Caco-2 (cell line): ENCODE results near the gene YTHDC1. TPM values are rescaled to one million over a fixed set of nuclear protein-coding genes. Genes with fewer than 3 reads are reported as not detected.

Source experiments
- BruUV-seq: library from RNA; stranded (reverse); fragments of 400-500 nt; replicated peaks from 2 replicates; lab custom pipeline; 2021; lab: Mats Ljungman, UMichigan
- CTCF ChIA-PET: fragments of 300-600 bp; sonication (Branson Sonifier 250); formaldehyde crosslinking; loops from one replicate; lab custom pipeline; 2022; ENCODE audit warnings: antibody characterized with exemption; lab: Charles Lee
- POLR2A ChIA-PET: fragments of 300-600 bp; sonication (Branson Sonifier 250); formaldehyde crosslinking; loops from one replicate; lab custom pipeline; 2022; ENCODE audit warnings: antibody characterized with exemption; lab: Charles Lee
- DNase-seq, 2 experiments: peaks; one replicate each; pipeline versions ENCODE4 v3.0.0 to v3.0.0-alpha.2; 2020 to 2022
- H3K27me3 ChIP-seq: replicated peaks from 2 replicates; pipeline ENCODE4 v1.6.0; 2011; ENCODE audit warnings: low read length; ENCODE audit not compliant: control insufficient read depth, insufficient read depth
- H3K36me3 ChIP-seq: 2 replicates; pipeline ENCODE4 v1.5.1; 2011; ENCODE audit warnings: low read length; ENCODE audit not compliant: control insufficient read depth, insufficient read depth
- H3K4me1 ChIP-seq: fragments of 250-450 bp; sonication (Bioruptor Pico); 2 replicates; pipeline ENCODE4 v1.5.1; 2020; ENCODE audit warnings: mild to moderate bottlenecking
- H3K4me3 ChIP-seq: 2 replicates; pipeline ENCODE4 v1.5.1; 2011; ENCODE audit warnings: low read depth, mild to moderate bottlenecking, control low read depth, low read length
- H3K9me3 ChIP-seq: fragments of 250-450 bp; sonication (Bioruptor Pico); 2 replicates; pipeline ENCODE4 v1.5.1; 2020; ENCODE audit warnings: mild to moderate bottlenecking, moderate library complexity
- H3K27ac Mint-ChIP-seq: one replicate; pipeline ENCODE4 v1.8.0; 2022; ENCODE audit warnings: mixed read lengths; ENCODE audit not compliant: unreplicated experiment
- H3K27me3 Mint-ChIP-seq: one replicate; pipeline ENCODE4 v1.8.0; 2022; ENCODE audit warnings: mixed read lengths; ENCODE audit not compliant: insufficient read depth, unreplicated experiment
- H3K36me3 Mint-ChIP-seq: one replicate; pipeline ENCODE4 v1.8.0; 2022; ENCODE audit warnings: mild to moderate bottlenecking, mixed read lengths; ENCODE audit not compliant: insufficient read depth, unreplicated experiment
- H3K4me1 Mint-ChIP-seq: one replicate; pipeline ENCODE4 v1.8.0; 2022; ENCODE audit warnings: low read depth, mixed read lengths; ENCODE audit not compliant: unreplicated experiment
- H3K4me3 Mint-ChIP-seq: one replicate; pipeline ENCODE4 v1.8.0; 2022; ENCODE audit warnings: mild to moderate bottlenecking, moderate library complexity, mixed read lengths; ENCODE audit not compliant: unreplicated experiment
- H3K9me3 Mint-ChIP-seq: one replicate; pipeline ENCODE4 v1.8.0; 2022; ENCODE audit warnings: mixed read lengths; ENCODE audit not compliant: unreplicated experiment
- intact Hi-C: fragments of 100-400 bp; cut with micrococcal nuclease; formaldehyde crosslinking; loops from one replicate; pipeline ENCODE4 v1.10.0; 2022; ENCODE audit not compliant: unreplicated experiment
- total RNA-seq: library from RNA; stranded (reverse); gene quantifications from 2 replicates; pipeline ENCODE4 v1.2.3, GENCODE V29; 2022
- TF ChIP-seq, protein P1 (sequence below), 2 experiments: fragments of 200-600 bp in 1 of 2; IDR thresholded peaks; 1 replicate in 1 of 2; 2 replicates in 1 of 2; pipeline versions ENCODE4 v1.5.1 to v1.8.0; 2011 to 2022; ENCODE audit warnings: antibody characterized with exemption in 1 of 2, control low read depth in 1 of 2, inconsistent platforms in 1 of 2, low read depth in 1 of 2, low read length in 1 of 2, mild to moderate bottlenecking in 1 of 2, moderate library complexity in 1 of 2; ENCODE audit not compliant: insufficient read depth in 1 of 2, severe bottlenecking in 1 of 2, unreplicated experiment in 1 of 2

The YTHDC1 gene
- total RNA-seq, 1 experiment from 2014 or later, result 101 TPM

DNA sequence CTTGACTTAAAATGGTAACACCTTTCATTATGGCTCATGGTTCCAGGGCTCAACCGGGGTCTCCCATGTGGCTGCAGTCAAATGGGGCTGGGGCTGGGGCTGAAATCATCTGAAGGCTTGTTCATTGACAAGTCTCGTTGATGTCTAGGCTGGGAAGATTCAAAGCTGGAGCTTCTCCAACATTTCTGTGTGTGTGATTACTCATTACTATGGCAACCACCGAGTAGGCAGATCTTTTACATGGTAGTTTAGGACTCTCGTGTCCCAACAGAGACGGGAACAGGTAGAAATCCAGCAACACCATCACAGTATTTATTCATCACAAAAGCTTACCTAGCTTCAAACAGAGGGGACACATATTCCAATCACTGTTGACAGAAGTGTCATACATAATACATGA is 7.8 kb downstream of the YTHDC1 start:
- H3K4me1 Mint-ChIP-seq, result peaks cover 20% of the 10 kb centered on the region
- no peak for DNase-seq
- H3K27ac Mint-ChIP-seq, result no peak overlapping the region
- intact Hi-C loops, result loop anchor here (5.0 kb wide), 1 partner anchor 35 kb away; no protein-coding TSS in a partner anchor
- no TSS peak for BruUV-seq
- Histone ChIP-seq H3K4me1 (peaks cover 33% of the 10 kb centered on the region), H3K27me3 (no peaks in the 10 kb centered on the region), H3K4me3 (no peak overlapping the region), H3K9me3 (no peaks in the 10 kb centered on the region), H3K36me3 (no peaks in the 10 kb centered on the region; the same call in 1 of the 2 replicates)
- POLR2A ChIA-PET, result no interaction called here
- no peaks in the 10 kb centered on the region for H3K27me3 Mint-ChIP-seq
- H3K36me3 Mint-ChIP-seq, result peaks cover 15% of the 10 kb centered on the region
- TF ChIP-seq, protein P1, sequence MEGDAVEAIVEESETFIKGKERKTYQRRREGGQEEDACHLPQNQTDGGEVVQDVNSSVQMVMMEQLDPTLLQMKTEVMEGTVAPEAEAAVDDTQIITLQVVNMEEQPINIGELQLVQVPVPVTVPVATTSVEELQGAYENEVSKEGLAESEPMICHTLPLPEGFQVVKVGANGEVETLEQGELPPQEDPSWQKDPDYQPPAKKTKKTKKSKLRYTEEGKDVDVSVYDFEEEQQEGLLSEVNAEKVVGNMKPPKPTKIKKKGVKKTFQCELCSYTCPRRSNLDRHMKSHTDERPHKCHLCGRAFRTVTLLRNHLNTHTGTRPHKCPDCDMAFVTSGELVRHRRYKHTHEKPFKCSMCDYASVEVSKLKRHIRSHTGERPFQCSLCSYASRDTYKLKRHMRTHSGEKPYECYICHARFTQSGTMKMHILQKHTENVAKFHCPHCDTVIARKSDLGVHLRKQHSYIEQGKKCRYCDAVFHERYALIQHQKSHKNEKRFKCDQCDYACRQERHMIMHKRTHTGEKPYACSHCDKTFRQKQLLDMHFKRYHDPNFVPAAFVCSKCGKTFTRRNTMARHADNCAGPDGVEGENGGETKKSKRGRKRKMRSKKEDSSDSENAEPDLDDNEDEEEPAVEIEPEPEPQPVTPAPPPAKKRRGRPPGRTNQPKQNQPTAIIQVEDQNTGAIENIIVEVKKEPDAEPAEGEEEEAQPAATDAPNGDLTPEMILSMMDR (IDR thresholded peaks at IDR 0.05; ENCODE audit: insufficient read depth in 1 of 2, low read depth in 1 of 2, low read length in 1 of 2, severe bottlenecking in 1 of 2, unreplicated experiment in 1 of 2), result no peak
- no peaks in the 10 kb centered on the region for H3K9me3 Mint-ChIP-seq
- H3K4me3 Mint-ChIP-seq, result no peak overlapping the region
- CTCF ChIA-PET, result no interaction called here

DNA sequence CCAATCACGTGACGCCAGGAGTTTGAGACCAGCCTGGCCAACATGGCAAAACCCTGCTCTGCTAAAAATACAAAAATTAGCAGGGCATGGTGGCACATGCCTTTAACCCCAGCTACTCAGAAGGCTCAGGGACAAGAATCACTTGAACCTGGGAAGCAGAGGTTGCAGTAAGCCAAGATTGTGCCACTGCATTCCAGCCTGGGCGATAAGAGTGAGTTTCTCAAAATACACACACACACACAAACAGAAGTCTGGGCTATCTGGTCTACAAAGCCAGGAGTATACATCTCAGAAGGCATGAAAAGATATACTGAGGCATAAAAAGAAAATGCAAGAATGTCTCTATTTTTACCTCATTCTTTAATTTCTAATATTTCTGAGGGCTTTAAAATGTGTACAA is 11.3 kb downstream of the YTHDC1 start:
- H3K27me3 Mint-ChIP-seq, result no peaks in the 10 kb centered on the region
- intact Hi-C loops, result no loop called here
- Histone ChIP-seq H3K27me3 (no peaks in the 10 kb centered on the region), H3K4me1 (peaks cover 25% of the 10 kb centered on the region), H3K36me3 (no peaks in the 10 kb centered on the region; the same call in 1 of the 2 replicates), H3K9me3 (no peaks in the 10 kb centered on the region), H3K4me3 (no peak overlapping the region)
- TF ChIP-seq, protein P1 (IDR thresholded peaks at IDR 0.05; ENCODE audit: insufficient read depth in 1 of 2, low read depth in 1 of 2, low read length in 1 of 2, severe bottlenecking in 1 of 2, unreplicated experiment in 1 of 2), result no peak
- DNase-seq, result no peak
- H3K4me1 Mint-ChIP-seq, result peaks cover 12% of the 10 kb centered on the region
- no TSS peak for BruUV-seq
- no peak overlapping the region for H3K27ac Mint-ChIP-seq
- POLR2A ChIA-PET, result no interaction called here
- H3K9me3 Mint-ChIP-seq, result no peaks in the 10 kb centered on the region
- no peak overlapping the region for H3K4me3 Mint-ChIP-seq
- CTCF ChIA-PET, result no interaction called here
- peaks cover 39% of the 10 kb centered on the region for H3K36me3 Mint-ChIP-seq

DNA sequence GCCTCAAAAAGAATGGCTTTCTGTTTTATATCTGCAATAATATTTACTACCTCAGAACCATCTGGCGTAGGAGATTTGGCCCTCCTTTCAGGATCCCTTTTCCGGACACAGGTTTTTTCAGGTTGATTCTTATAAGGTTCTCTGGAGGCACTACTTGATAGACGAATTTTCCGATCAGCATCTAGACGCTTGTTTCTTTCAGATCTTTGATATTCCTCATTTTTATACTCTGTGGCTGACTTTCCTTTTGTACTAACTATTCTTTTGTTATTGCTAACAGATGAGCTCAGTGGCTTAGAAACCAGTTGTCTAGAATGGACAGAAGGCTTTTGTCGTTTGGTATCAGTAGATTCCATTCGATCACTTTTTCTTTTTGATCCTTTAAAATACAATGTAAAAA is 12.4 kb downstream of the YTHDC1 start:
- BruUV-seq, result TSS peak; percentile 25
- Mint-ChIP-seq H3K4me3 (no peak overlapping the region), H3K27ac (peak overlapping the region; percentile 4)

More for the DNA sequence above, 12.4 kb downstream of the YTHDC1 start:
- Histone ChIP-seq H3K4me3 (no peak overlapping the region), H3K36me3 (no peaks in the 10 kb centered on the region; the same call in 1 of the 2 replicates), H3K9me3 (no peaks in the 10 kb centered on the region), H3K27me3 (no peaks in the 10 kb centered on the region), H3K4me1 (peaks cover 26% of the 10 kb centered on the region)
- H3K36me3 Mint-ChIP-seq, result peaks cover 48% of the 10 kb centered on the region
- H3K4me1 Mint-ChIP-seq, result peaks cover 12% of the 10 kb centered on the region
- POLR2A ChIA-PET, result no interaction called here
- intact Hi-C loops, result no loop called here
- DNase-seq, result no peak
- CTCF ChIA-PET, result no interaction called here
- TF ChIP-seq, protein P1 (IDR thresholded peaks at IDR 0.05; ENCODE audit: insufficient read depth in 1 of 2, low read depth in 1 of 2, low read length in 1 of 2, severe bottlenecking in 1 of 2, unreplicated experiment in 1 of 2), result no peak
- no peaks in the 10 kb centered on the region for H3K27me3 Mint-ChIP-seq
- H3K9me3 Mint-ChIP-seq, result no peaks in the 10 kb centered on the region
